Measurements from ENCODE around the gene AHCTF1.

DNA sequence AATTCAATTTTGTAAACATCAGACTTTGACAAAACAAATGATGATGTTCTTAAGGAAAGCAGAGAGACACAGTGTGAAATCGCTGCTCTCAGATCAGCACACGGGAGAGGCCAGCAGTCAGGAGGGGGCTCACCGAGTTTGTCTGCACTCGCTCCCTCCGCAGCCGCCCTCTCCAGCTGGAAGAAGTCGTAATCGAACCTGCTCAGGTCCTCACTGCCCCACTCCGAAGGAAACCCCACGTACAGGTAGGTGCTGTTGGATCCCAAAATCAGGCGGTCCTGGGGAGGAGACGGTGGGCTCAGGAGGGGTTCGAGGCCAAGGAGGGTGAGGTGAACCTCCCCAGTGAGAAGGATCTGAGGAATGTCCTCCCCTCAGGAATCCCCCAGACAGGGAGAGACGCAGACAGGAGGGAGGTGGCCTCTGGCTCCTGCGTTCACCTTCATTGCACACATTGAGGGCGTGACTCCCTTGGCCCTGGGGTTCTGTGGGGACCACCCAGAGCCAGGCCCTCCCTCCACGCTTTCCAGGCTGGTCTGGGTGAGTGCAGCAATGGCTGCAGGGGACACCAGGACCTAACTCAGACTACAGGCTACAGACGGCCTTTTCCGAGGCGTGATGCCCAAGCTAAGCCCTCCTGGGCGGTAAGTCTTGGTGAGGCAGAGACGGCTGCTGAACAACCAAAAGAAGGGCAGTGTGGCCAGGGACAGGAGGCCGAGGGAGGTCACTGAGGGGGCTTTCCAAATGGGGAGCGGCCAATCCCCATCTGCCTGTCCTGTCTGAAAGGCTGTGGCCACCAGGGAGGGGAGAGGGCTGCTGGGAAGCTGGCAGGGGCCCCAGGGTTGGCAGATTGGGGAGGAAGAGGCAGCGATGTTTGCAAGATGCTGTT is 142.1 kb downstream of the AHCTF1 start:
- TF ChIP-seq CTCF (IDR thresholded peaks at IDR 0.05) (no peak), POLR2A (IDR thresholded peaks at IDR 0.05) (no peak)

Measured in uterus (tissue), 2 donors.